ENCODE measurements around the gene PPP2R3C. TPM values are rescaled to one million over a fixed set of nuclear protein-coding genes. Genes with fewer than 3 reads are reported as not detected.

PPP2R3C gene
- total RNA-seq, 2 donors from 2014 or later = 24.4 to 24.6 TPM

Other genes with a start within 250 kb of the PPP2R3C start
- 10 to 100 TPM in 1 of 2 donors, 1 to 10 TPM in 1; 8.2 to 13.8 TPM for gene BAZ1A, start 246.6 kb downstream of the PPP2R3C start, total RNA-seq
- gene SRP54, start 139.0 kb downstream of the PPP2R3C start, total RNA-seq = 10 to 100 TPM; 28.6 to 38.2 TPM
- gene FAM177A1, start 75.7 kb downstream of the PPP2R3C start, total RNA-seq = 10 to 100 TPM; 40.4 to 88.2 TPM
- 10 to 100 TPM; 17.1 to 20.0 TPM for gene PRORP, start 562 bp upstream of the PPP2R3C start, total RNA-seq
- 100 to 1,000 TPM; 131 to 165 TPM for gene PSMA6, start 170.4 kb upstream of the PPP2R3C start, total RNA-seq